Calu3 (cell line): ENCODE results near the gene ZNF367. TPM values are rescaled to one million over a fixed set of nuclear protein-coding genes. Genes with fewer than 3 reads are reported as not detected.

Source experiments
- BruUV-seq: library from RNA; stranded (reverse); fragments of 400-500 nt; replicated peaks from 2 replicates; lab custom pipeline; 2021; lab: Mats Ljungman, UMichigan
- CTCF ChIA-PET: fragments of 300-600 bp; sonication (Branson Sonifier 250); formaldehyde crosslinking; loops from one replicate; lab custom pipeline; 2022; ENCODE audit warnings: antibody characterized with exemption; lab: Charles Lee
- DNase-seq: peaks from one replicate; pipeline ENCODE4 v3.0.0; 2022
- H3K27ac Mint-ChIP-seq: one replicate; pipeline ENCODE4 v1.8.0; 2022; ENCODE audit warnings: mixed read lengths; ENCODE audit not compliant: unreplicated experiment
- H3K27me3 Mint-ChIP-seq: one replicate; pipeline ENCODE4 v1.8.0; 2022; ENCODE audit warnings: mixed read lengths; ENCODE audit not compliant: unreplicated experiment
- H3K36me3 Mint-ChIP-seq: one replicate; pipeline ENCODE4 v1.8.0; 2022; ENCODE audit warnings: mild to moderate bottlenecking, moderate library complexity, mixed read lengths; ENCODE audit not compliant: insufficient read depth, unreplicated experiment
- H3K4me1 Mint-ChIP-seq: one replicate; pipeline ENCODE4 v1.8.0; 2022; ENCODE audit warnings: mild to moderate bottlenecking, low read depth, mixed read lengths; ENCODE audit not compliant: unreplicated experiment
- H3K4me3 Mint-ChIP-seq: one replicate; pipeline ENCODE4 v1.8.0; 2022; ENCODE audit warnings: mild to moderate bottlenecking, low read depth, moderate library complexity, mixed read lengths; ENCODE audit not compliant: unreplicated experiment
- H3K9me3 Mint-ChIP-seq: one replicate; pipeline ENCODE4 v1.8.0; 2022; ENCODE audit warnings: low read depth, mixed read lengths; ENCODE audit not compliant: unreplicated experiment
- CTCF ChIP-seq: fragments of 200-600 bp; IDR thresholded peaks from one replicate; pipeline ENCODE4 v1.8.0; 2022; ENCODE audit warnings: antibody characterized with exemption; ENCODE audit not compliant: unreplicated experiment
- intact Hi-C: fragments of 100-400 bp; cut with micrococcal nuclease; formaldehyde crosslinking; loops from one replicate; pipeline ENCODE4 v1.10.0; 2022; ENCODE audit not compliant: unreplicated experiment
- total RNA-seq: library from RNA; stranded (reverse); gene quantifications from 2 replicates; pipeline ENCODE4 v1.2.3, GENCODE V29; 2022

Gene ZNF367
- total RNA-seq, 1 experiment from 2014 or later = 9.6 TPM

- Mint-ChIP-seq H3K4me3 (no peak overlapping the region), H3K4me1 (no peaks in the 10 kb centered on the region), H3K27ac (no peak overlapping the region), H3K27me3 (no peaks in the 10 kb centered on the region), H3K36me3 (no peaks in the 10 kb centered on the region), H3K9me3 (no peaks in the 10 kb centered on the region)
- CTCF ChIA-PET = no interaction called here
- intact Hi-C loops = no loop called here
- no peak for TF ChIP-seq CTCF
- no TSS peak for BruUV-seq
- no peak for DNase-seq
These were observed 12.2 kb upstream of the ZNF367 start for GRCh38 chr9:96430377-96430776.

GRCh38 chr9:96429732-96430131 is 11.6 kb upstream of the ZNF367 start:
- Mint-ChIP-seq H3K9me3 (no peaks in the 10 kb centered on the region), H3K4me3 (no peak overlapping the region), H3K27ac (no peak overlapping the region), H3K36me3 (no peaks in the 10 kb centered on the region), H3K27me3 (no peaks in the 10 kb centered on the region), H3K4me1 (no peaks in the 10 kb centered on the region)
- intact Hi-C loops = no loop called here
- CTCF ChIA-PET = interaction anchor here (0.7 kb wide), 1 partner anchor 23 kb away, joined by 6 read pairs; no protein-coding TSS in a partner anchor
- DNase-seq = no peak
- no peak for TF ChIP-seq CTCF
- no TSS peak for BruUV-seq

- H3K36me3 Mint-ChIP-seq = no peaks in the 10 kb centered on the region
- no peak for TF ChIP-seq CTCF
- peaks cover 6% of the 10 kb centered on the region for H3K4me1 Mint-ChIP-seq
- BruUV-seq = no TSS peak
- H3K9me3 Mint-ChIP-seq = no peaks in the 10 kb centered on the region
- H3K27ac Mint-ChIP-seq = no peak overlapping the region
- no peaks in the 10 kb centered on the region for H3K27me3 Mint-ChIP-seq
- DNase-seq = no peak
- CTCF ChIA-PET = no interaction called here
- intact Hi-C loops = no loop called here
- no peak overlapping the region for H3K4me3 Mint-ChIP-seq
These were observed 7.5 kb upstream of the ZNF367 start for GRCh38 chr9:96425500-96426169.

- H3K9me3 Mint-ChIP-seq = no peaks in the 10 kb centered on the region
- H3K36me3 Mint-ChIP-seq = peaks cover 12% of the 10 kb centered on the region
- intact Hi-C loops = no loop called here
- H3K27ac Mint-ChIP-seq = no peak overlapping the region
- no peak for DNase-seq
- CTCF ChIA-PET = interaction anchor here (0.5 kb wide), 1 partner anchor 672 kb away, joined by 3 read pairs; no protein-coding TSS in a partner anchor
- TF ChIP-seq CTCF = no peak
- no peak overlapping the region for H3K4me3 Mint-ChIP-seq
- H3K4me1 Mint-ChIP-seq = peaks cover 13% of the 10 kb centered on the region
- no peaks in the 10 kb centered on the region for H3K27me3 Mint-ChIP-seq
- BruUV-seq = no TSS peak
These were observed 5.8 kb upstream of the ZNF367 start for GRCh38 chr9:96423985-96424336.
